Measurements from ENCODE around the gene ARHGAP12.
"Not testable (repeated sequence)": the region's sequence is repeated elsewhere in the genome, so short reads cannot be mapped to it uniquely, and the experiment has no call there.

Gene ARHGAP12

GRCh38 chr10:31905586-31905985 lies 23.0 kb downstream of the ARHGAP12 start:
- in situ Hi-C loops (cut with HindIII; ENCODE audit: low pct_ligation_motif_present, low sequenced_read_pairs): no loop called here
- TF ChIP-seq, protein P1, sequence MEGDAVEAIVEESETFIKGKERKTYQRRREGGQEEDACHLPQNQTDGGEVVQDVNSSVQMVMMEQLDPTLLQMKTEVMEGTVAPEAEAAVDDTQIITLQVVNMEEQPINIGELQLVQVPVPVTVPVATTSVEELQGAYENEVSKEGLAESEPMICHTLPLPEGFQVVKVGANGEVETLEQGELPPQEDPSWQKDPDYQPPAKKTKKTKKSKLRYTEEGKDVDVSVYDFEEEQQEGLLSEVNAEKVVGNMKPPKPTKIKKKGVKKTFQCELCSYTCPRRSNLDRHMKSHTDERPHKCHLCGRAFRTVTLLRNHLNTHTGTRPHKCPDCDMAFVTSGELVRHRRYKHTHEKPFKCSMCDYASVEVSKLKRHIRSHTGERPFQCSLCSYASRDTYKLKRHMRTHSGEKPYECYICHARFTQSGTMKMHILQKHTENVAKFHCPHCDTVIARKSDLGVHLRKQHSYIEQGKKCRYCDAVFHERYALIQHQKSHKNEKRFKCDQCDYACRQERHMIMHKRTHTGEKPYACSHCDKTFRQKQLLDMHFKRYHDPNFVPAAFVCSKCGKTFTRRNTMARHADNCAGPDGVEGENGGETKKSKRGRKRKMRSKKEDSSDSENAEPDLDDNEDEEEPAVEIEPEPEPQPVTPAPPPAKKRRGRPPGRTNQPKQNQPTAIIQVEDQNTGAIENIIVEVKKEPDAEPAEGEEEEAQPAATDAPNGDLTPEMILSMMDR (IDR thresholded peaks at IDR 0.05; ENCODE audit: low read depth, low read length, missing control alignments): no peak
- Histone ChIP-seq H3K4me3 (ENCODE audit: low read depth, low read length) (no peak overlapping the region), H3K36me3 (replicated peaks) (peaks cover 5% of the 10 kb centered on the region), H3K27ac (no peak overlapping the region), H3K27me3 (replicated peaks) (no peaks in the 10 kb centered on the region)
- DNase-seq: no peak

GRCh38 chr10:31902625-31903024 lies 26.0 kb downstream of the ARHGAP12 start:
- no peak overlapping the region for H3K27ac ChIP-seq
- no peak overlapping the region for H3K4me3 ChIP-seq (ENCODE audit: low read depth, low read length)
- no peaks in the 10 kb centered on the region for H3K36me3 ChIP-seq (replicated peaks)
- DNase-seq: no peak
- in situ Hi-C loops (cut with HindIII; ENCODE audit: low pct_ligation_motif_present, low sequenced_read_pairs): no loop called here
- H3K27me3 ChIP-seq (replicated peaks): no peaks in the 10 kb centered on the region
- TF ChIP-seq, protein P1 (IDR thresholded peaks at IDR 0.05; ENCODE audit: low read depth, low read length, missing control alignments): no peak

DNA sequence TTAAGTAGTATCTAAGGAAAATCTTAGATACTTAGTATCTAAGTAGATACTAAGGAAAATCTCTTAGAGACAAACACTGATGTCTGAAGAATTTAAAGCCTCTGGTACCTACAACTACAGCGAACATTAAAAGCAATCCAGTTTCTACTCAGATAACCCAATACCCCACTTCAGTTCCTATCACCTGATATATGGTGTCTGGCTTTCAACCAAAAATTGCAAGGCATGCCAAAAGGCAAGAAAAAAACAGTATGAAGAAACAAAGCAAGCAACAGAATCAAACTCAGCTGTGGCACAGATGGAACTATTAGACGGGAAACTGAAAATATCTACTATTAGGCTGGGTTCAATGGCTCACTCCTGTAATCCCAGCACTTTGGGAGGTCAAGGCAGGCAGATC lies 31.1 kb downstream of the ARHGAP12 start:
- Histone ChIP-seq H3K27me3 (replicated peaks) (no peaks in the 10 kb centered on the region), H3K4me3 (ENCODE audit: low read depth, low read length) (no peak overlapping the region), H3K36me3 (replicated peaks) (no peaks in the 10 kb centered on the region), H3K27ac (no peak overlapping the region)
- TF ChIP-seq, protein P1 (IDR thresholded peaks at IDR 0.05; ENCODE audit: low read depth, low read length, missing control alignments): no peak
- in situ Hi-C loops (cut with HindIII; ENCODE audit: low pct_ligation_motif_present, low sequenced_read_pairs): no loop called here
- DNase-seq: no peak

- in situ Hi-C loops (cut with HindIII; ENCODE audit: low pct_ligation_motif_present, low sequenced_read_pairs): no loop called here
- H3K27ac ChIP-seq: no peak overlapping the region
- DNase-seq: no peak
- no peak overlapping the region for H3K4me3 ChIP-seq (ENCODE audit: low read depth, low read length)
- no peaks in the 10 kb centered on the region for H3K27me3 ChIP-seq (replicated peaks)
- H3K36me3 ChIP-seq (replicated peaks): no peaks in the 10 kb centered on the region
- TF ChIP-seq, protein P1 (IDR thresholded peaks at IDR 0.05; ENCODE audit: low read depth, low read length, missing control alignments): no peak
Measured at GRCh38 chr10:31896968-31897384, 31.7 kb downstream of the ARHGAP12 start.

DNA sequence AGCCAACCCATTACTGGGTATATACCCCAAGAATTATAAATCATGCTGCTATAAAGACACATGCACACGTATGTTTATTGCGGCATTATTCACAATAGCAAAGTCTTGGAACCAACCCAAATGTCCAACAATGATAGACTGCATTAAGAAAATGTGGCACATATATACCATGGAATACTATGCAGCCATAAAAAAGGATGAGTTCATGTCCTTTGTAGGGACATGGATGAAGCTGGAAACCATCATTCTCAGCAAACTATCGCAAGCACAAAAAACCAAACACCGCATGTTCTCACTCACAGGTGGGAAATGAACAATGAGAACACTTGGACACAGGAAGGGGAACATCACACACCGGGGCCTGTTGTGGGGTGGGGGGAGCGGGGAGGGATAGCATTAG lies 32.9 kb downstream of the ARHGAP12 start:
- in situ Hi-C loops (cut with HindIII; ENCODE audit: low pct_ligation_motif_present, low sequenced_read_pairs): not testable (repeated sequence)

GRCh38 chr10:31888442-31888841 lies 40.2 kb downstream of the ARHGAP12 start:
- no peak overlapping the region for H3K4me3 ChIP-seq (ENCODE audit: low read depth, low read length)
- no peak overlapping the region for H3K27ac ChIP-seq
- H3K27me3 ChIP-seq (replicated peaks): no peaks in the 10 kb centered on the region
- TF ChIP-seq, protein P1 (IDR thresholded peaks at IDR 0.05; ENCODE audit: low read depth, low read length, missing control alignments): no peak
- in situ Hi-C loops (cut with HindIII; ENCODE audit: low pct_ligation_motif_present, low sequenced_read_pairs): no loop called here
- H3K36me3 ChIP-seq (replicated peaks): no peaks in the 10 kb centered on the region
- DNase-seq: no peak

More for the DNA sequence above, 32.9 kb downstream of the ARHGAP12 start:
- H3K4me3 ChIP-seq (ENCODE audit: low read depth, low read length); H3K27ac ChIP-seq; H3K27me3 ChIP-seq (replicated peaks); DNase-seq; H3K36me3 ChIP-seq (replicated peaks): not testable (repeated sequence)

Data from brain microvascular endothelial cell (primary cell).